GM19193 (cell line): ENCODE measurements around the gene RGS19.

Experiments
- POLR2A ChIP-seq: IDR thresholded peaks from 4 replicates; pipeline ENCODE4 v1.6.1; 2011; ENCODE audit not compliant: insufficient read depth, insufficient read length; ENCODE audit errors: extremely low read depth

Gene RGS19

GRCh38 chr20:64110411-64111068, 31.2 kb upstream of the RGS19 start:
- TF ChIP-seq POLR2A: no peak

DNA sequence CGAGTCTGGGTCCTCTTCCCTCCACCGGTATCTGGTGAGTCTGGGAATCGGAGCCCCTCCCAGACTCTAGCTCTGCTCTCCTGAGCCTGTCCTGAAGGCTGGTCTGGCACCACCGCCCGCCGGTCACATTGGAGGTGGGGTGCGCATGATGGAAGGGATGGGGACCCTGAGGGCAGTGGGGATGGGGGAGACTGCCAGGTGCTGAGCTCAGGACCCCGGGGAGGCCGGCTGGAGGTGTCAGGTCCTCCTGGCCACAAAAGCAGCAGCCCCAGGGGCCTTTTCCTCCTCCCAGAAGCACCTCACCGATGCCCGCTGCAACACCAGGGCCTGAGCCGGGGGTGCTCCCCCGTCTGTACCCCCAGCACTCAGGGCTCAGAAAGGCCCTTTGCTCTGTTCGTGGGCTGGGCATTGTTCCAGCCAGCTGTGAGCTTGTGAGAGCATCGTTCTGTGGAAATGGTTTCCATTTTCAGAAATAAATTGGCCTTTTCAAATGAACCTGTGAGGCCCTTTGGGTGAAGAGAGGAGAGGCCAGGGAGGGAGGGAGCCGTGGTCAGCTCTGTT, 30.6 kb upstream of the RGS19 start:
- TF ChIP-seq POLR2A: no peak

GRCh38 chr20:64108731-64109681, 29.7 kb upstream of the RGS19 start:
- no peak for TF ChIP-seq POLR2A

- TF ChIP-seq POLR2A: no peak
Measured at GRCh38 chr20:64107736-64108457, 28.6 kb upstream of the RGS19 start.

GRCh38 chr20:64106981-64107735, 27.8 kb upstream of the RGS19 start, which contains the start of gene NPBWR2:
Gene NPBWR2 (minus strand): TSS chr20:64107565. CDS start chr20:64106831, 734 bp downstream.
- TF ChIP-seq POLR2A: no peak

- no peak for TF ChIP-seq POLR2A
Measured at GRCh38 chr20:64106435-64106961, 27.2 kb upstream of the RGS19 start.

DNA sequence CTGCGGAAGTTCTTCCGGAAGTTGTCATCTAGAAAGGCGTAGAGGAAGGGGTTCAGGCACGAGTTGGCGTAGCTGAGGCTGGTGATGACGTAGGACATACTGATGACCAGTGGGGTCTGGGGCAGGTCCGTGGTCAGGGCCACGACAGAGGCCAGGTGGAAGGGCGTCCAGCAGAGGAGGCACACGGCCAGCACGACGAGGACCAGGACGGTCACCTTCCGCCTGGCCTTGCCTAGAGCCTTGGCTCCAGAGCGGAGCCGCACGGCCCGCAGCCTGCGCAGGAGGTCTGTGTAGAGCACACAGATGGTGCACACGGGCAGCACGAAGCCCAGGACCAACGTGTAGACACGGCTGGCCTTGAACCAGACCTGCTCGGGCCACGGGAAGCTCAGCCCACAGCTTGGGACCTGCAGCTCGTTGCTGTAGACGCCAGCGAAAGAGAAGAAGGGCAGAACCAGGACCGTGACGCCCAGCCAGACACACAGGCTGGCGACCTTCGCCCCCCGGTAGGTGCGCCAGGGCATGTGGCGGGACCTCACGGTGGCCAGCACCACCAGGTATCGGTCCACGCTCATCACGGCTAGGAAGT, 26.6 kb upstream of the RGS19 start:
- TF ChIP-seq POLR2A: no peak

DNA sequence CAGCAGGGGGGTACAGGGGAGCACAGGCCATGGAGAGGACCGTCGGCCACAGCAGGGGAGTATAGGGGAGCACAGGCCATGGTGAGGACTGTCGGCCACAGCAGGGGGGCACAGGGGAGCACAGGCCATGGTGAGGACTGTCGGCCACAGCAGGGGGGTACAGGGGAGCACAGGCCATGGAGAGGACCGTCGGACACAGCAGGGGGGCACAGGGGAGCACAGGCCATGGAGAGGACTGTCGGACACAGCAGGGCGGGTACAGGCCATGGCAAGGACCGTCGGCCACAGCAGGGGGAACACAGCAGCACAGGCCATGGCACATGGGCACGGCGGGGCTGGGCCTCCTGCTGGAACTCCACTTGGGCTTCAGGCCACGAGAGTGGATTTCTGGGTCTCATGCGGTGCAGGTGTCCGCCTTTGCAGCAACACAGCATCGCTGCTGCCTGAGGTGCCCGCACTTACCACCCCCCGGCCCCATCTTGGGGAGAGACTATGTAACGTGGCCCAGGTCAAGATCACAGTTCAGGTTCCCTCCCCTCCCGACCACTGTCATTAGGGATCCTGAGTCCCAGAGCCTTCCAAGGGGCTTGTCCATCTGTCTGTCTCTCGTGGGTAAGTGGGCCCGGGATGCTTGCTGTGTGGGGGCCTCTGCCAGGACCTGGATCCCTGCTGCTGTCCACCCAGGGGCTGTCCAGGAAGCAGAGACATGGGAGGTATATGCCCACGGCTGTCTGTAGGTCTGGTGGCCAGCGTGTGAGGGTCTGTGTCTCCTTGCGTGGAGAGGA, 25.5 kb upstream of the RGS19 start:
- TF ChIP-seq POLR2A: no peak

GRCh38 chr20:64103871-64104666, 24.8 kb upstream of the RGS19 start:
- TF ChIP-seq POLR2A: no peak

- no peak for TF ChIP-seq POLR2A
Measured at GRCh38 chr20:64102647-64103354, 23.5 kb upstream of the RGS19 start.
